Testis (tissue), 3 donors: ENCODE results near the gene OBSCN. TPM values are rescaled to one million over a fixed set of nuclear protein-coding genes. Genes with fewer than 3 reads are reported as not detected.
"Not testable (repeated sequence)": the region's sequence is repeated elsewhere in the genome, so short reads cannot be mapped to it uniquely, and the experiment has no call there.

Experiments
- DNase-seq: peaks from one replicate; pipeline ENCODE4 v3.0.0-alpha.2; 2019
- H3K27ac ChIP-seq, 2 donors: fragments of 200-600 bp; sonication (generic); one replicate each; pipeline ENCODE4 v1.5.1; 2019
- H3K27me3 ChIP-seq: fragments of 200-600 bp; sonication (generic); one replicate; pipeline ENCODE4 v1.5.1; 2019
- H3K36me3 ChIP-seq: fragments of 200-600 bp; sonication (generic); one replicate; pipeline ENCODE4 v1.5.1; 2017; ENCODE audit warnings: low read depth; ENCODE audit errors: missing control alignments
- H3K4me1 ChIP-seq: fragments of 200-600 bp; sonication (generic); one replicate; pipeline ENCODE4 v1.5.1; 2019
- H3K4me3 ChIP-seq, 2 donors: fragments of 200-600 bp; sonication (generic); one replicate each; pipeline ENCODE4 v1.5.1; 2017 to 2019
- H3K9me3 ChIP-seq: fragments of 200-600 bp; sonication (generic); one replicate; pipeline ENCODE4 v1.5.1; 2017
- CTCF ChIP-seq, 3 experiments: fragments of 450-650 bp in 2 of 3; fragments of 200-600 bp in 1 of 3; sonication (generic) in 1 of 3; IDR thresholded peaks; one replicate each; pipeline ENCODE4 v1.5.1; 2016 to 2019; ENCODE audit warnings: antibody characterized with exemption in 3 of 3, mild to moderate bottlenecking in 2 of 3, moderate library complexity in 1 of 3
- POLR2A ChIP-seq: fragments of 450-650 bp; IDR thresholded peaks from one replicate; pipeline ENCODE4 v1.6.1; 2017; ENCODE audit warnings: antibody characterized with exemption, mild to moderate bottlenecking, moderate library complexity
- WGBS, 2 donors: methylation state at CpG; one replicate each; pipeline ENCODE4 v1.1.5; 2018; 5-methylcytosine and 5-hydroxymethylcytosine counted together
- intact Hi-C: fragments of 100-400 bp; cut with DNase I; formaldehyde crosslinking; loops from one replicate; pipeline ENCODE4 v1.15.1; 2023; ENCODE audit warnings: low total_unique reads
- polyA plus RNA-seq: library from polyadenylated mRNA; stranded (reverse); fragments of 350-450 nt; fragmentation: Illumina TruSeq; extraction: RNeasy Lipid Tissue Mini Kit (QIAGEN cat#74804); gene quantifications from one replicate; pipeline ENCODE4 v1.2.3, GENCODE V29; 2014; ENCODE audit warnings: low read depth, low replicate concordance; ENCODE audit not compliant: insufficient read depth
- total RNA-seq, 2 donors: library from RNA; depleted of rRNA; stranded (reverse); fragments of >200 nt; gene quantifications; one replicate each; pipeline ENCODE4 v1.2.3, GENCODE V29; 2016

Gene OBSCN
- total and polyA plus RNA-seq, 3 donors from 2014 or later = 8.3 to 30.0 (median 28.6) TPM

DNA sequence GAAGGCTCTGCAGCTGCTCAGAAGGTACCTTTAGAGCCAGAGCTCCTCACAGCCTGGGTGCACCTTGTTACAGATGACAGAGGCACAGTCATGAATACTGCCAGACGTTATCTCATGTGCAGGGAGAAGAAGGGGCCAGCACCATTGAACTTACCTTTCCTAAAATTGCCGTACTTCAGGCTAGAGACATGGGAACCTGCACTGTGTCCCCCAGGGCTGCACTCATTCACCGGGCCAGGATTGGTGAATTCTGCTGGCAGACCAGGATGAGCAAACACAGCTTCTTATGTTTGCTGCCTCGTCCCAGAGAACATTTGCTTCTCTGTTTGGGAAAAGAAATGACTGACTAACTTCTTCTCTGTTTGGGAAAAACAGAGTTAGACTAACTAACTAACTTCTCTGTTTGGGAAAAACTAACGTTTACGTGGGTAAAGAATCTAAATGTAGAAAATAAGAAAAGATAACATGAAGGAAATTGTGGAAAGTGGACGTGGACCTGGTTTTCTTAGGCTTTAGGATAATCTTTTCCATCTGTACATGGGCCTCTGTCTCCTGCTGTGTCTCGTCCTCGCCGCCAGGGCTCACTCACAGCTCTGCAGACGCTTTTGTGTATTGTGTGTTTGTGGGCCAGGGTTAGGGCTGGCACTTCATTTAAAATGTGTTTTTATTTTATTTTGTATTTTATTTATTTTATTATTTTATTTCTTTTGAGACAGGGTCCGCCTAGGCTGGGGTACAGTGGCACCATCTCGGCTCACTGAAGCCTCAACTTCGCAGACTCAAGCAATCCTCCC is 9.9 kb downstream of the OBSCN start:
- 86 to 89% methylated on average over 14 of the region's 14 CpGs for WGBS, 2 donors
- Histone ChIP-seq H3K4me1 (no peaks in the 10 kb centered on the region), H3K36me3 (no peaks in the 10 kb centered on the region), H3K9me3 (no peaks in the 10 kb centered on the region), H3K27ac (no peak overlapping the region), H3K4me3 (no peak overlapping the region), H3K27me3 (no peaks in the 10 kb centered on the region)
- no peak for TF ChIP-seq POLR2A
- no peak for TF ChIP-seq CTCF (IDR thresholded peaks at IDR 0.05)
- no peak for DNase-seq
- intact Hi-C loops = no loop called here

DNA sequence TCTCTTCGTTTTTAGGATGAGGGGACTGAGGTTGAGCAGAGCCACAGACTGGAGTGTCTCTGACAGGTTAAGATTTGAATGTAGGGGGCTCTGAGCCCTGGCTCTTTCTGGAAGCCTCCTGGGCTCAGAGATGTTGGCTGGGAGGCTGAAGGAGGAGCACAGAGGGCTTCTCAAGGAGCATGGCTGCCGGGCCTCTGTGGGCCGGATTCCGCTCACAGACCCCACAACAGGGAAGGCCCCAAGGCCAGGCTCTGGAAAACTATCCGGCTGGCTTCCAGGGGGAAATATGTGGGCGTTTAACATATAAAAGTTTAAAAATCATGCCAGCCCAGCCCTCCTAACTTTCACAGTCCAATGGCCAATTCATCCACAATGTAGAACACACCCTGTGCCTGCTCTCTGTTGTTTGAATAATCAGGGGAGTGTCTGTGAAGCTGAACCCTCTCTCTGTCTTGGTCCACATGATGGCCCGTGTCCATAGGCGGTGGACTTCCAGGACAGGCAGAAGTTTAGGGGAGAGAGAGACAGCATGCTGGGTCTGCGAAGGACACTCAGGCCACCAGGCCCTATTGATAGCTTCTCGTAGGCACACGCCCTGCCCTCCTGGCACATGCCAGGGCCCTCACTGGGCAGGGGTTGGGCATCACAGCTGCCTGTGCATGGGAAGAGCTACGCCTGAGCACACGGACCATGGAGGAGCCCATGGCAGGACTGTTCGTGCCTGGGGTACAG is 10.8 kb downstream of the OBSCN start:
- TF ChIP-seq CTCF (IDR thresholded peaks at IDR 0.05) (no peak), POLR2A (no peak)
- Histone ChIP-seq H3K27ac (no peak overlapping the region), H3K27me3 (no peaks in the 10 kb centered on the region), H3K36me3 (no peaks in the 10 kb centered on the region), H3K4me1 (no peaks in the 10 kb centered on the region), H3K4me3 (no peak overlapping the region), H3K9me3 (no peaks in the 10 kb centered on the region)
- 91 to 93% methylated on average over 10 to 14 of the region's 14 CpGs for WGBS, 2 donors
- intact Hi-C loops = no loop called here
- DNase-seq = no peak

DNA sequence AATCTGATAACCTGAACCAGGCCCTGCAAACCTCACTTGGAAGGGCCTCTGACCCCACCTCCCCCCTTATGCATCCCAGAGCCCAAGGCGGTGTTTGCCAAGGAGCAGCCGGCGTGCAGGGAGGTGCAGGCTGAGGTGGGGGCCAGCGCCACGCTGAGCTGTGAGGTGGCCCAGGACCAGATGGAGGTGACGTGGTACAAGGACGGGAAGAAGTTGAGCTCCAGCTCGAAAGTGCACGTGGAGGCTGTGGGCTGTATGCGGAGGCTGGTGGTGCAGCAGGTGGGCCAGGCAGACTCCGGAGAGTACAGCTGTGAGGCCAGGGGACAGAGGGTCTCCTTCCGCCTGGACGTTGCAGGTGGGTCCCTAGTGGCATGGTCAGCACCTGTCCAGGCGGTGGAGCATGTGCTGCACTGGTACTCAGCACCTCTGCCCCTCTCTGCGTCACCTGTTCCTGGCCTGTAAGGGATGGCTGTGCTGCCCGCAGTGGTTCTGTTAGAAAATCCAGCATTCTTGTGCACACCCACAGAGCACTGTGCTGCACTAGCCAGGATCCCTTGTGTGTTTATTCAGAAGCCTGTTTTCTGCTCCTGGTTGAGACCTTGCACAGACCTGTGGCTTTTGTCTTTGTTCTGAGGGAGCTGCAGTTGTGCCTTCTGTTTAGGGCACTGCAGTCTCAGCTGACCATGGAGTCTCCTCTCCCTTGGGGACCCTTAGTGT is 11.6 kb downstream of the OBSCN start:
- H3K36me3 ChIP-seq = no peaks in the 10 kb centered on the region
- no peaks in the 10 kb centered on the region for H3K27me3 ChIP-seq
- no peak overlapping the region for H3K4me3 ChIP-seq
- WGBS, 2 donors = 87 to 96% methylated on average over 13 to 15 of the region's 16 CpGs
- no peak overlapping the region for H3K27ac ChIP-seq
- no peak for DNase-seq
- no peaks in the 10 kb centered on the region for H3K4me1 ChIP-seq
- H3K9me3 ChIP-seq = no peaks in the 10 kb centered on the region
- TF ChIP-seq POLR2A (no peak), CTCF (IDR thresholded peaks at IDR 0.05) (no peak)
- intact Hi-C loops = no loop called here

DNA sequence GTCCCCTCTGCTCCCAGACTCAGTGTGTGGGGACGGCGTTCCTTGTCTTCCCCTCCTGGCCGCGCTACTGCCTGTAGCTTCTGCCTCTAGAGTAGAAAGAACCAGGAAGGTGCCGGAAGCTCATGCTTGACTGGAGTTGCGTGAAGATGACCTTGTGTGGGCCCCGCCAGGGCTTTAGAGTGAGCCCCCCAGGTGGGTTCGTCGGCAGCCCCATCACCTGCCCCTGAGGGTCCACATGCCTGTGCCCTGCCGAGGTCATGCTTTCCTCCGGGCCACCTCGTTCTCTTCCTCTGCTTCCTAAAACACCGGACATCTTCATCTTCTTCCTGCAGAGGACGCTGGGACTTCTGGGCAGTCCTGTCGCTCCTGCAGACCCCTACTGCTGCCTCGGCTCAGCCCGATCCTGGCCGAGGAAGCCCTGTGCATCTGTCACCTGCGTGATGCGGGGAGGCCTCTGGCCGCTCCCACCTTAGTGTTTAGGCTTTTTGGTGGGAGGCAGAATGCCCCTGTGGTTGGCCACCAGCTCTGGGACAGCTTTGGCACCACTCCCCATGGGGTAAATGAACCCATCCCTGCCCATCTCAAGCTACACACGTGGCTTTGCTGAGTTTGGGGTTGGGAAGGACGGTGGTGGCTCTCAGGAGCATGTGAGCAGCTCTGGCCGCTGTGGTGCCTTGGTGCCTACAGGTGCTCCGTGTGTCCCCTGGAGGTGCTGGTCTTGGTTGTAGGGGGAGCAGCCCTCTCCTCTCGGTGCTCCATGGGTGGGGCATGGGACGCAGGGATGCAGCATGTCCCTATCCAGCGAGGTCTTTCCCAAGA is 12.3 kb downstream of the OBSCN start:
- Histone ChIP-seq H3K4me1 (no peaks in the 10 kb centered on the region), H3K36me3 (no peaks in the 10 kb centered on the region), H3K27me3 (no peaks in the 10 kb centered on the region), H3K4me3 (no peak overlapping the region), H3K9me3 (no peaks in the 10 kb centered on the region), H3K27ac (no peak overlapping the region)
- intact Hi-C loops = no loop called here
- WGBS, 2 donors = 92 to 95% methylated on average over 19 to 28 of the region's 28 CpGs
- TF ChIP-seq CTCF (IDR thresholded peaks at IDR 0.05) (no peak), POLR2A (no peak)
- DNase-seq = no peak

DNA sequence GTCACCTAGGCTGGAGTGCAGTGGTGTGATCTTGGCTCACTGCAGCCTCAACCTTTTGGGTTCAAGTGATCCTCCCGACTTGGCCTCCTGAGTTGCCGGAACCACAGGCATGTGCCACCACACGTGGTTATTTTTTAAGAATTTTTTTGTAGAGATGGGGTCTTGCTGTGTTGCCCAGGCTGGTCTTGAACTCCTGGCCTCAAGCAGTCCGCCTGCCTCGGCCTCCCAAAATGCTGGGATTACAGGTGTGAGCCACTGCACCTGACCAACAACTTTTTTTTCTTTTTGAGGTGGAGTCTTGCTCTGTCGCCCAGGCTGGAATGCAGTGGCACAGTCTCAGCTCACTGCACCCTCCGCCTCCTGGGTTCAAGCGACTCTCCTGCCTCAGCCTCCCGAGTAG is 13.3 kb downstream of the OBSCN start:
- H3K36me3 ChIP-seq, H3K27ac ChIP-seq, H3K9me3 ChIP-seq, H3K27me3 ChIP-seq, DNase-seq, H3K4me3 ChIP-seq, H3K4me1 ChIP-seq, intact Hi-C loops: not testable (repeated sequence)
- WGBS, 2 donors = 87 to 98% methylated on average over 9 of the region's 9 CpGs
